Skeletal muscle tissue (tissue), 4 donors: ENCODE data around the gene TMEM132C. TPM values are rescaled to one million over a fixed set of nuclear protein-coding genes. Genes with fewer than 3 reads are reported as not detected.

Experiments
- H3K27ac ChIP-seq: one replicate; pipeline ENCODE4 v1.7.0; 2013; ENCODE audit warnings: mild to moderate bottlenecking, low read depth, low read length, inconsistent platforms
- H3K27me3 ChIP-seq, 3 donors: one replicate each; pipeline ENCODE4 v1.7.0; 2013; ENCODE audit warnings: low read length in 3 of 3; ENCODE audit not compliant: control insufficient read depth in 3 of 3, insufficient read depth in 3 of 3
- H3K36me3 ChIP-seq, 3 donors: one replicate each; pipeline ENCODE4 v1.7.0; 2013; ENCODE audit warnings: low read length in 3 of 3; ENCODE audit not compliant: control insufficient read depth in 3 of 3, insufficient read depth in 3 of 3
- H3K4me1 ChIP-seq, 3 donors: one replicate each; pipeline ENCODE4 v1.7.0; 2013; ENCODE audit warnings: low read length in 3 of 3, mild to moderate bottlenecking in 3 of 3; ENCODE audit not compliant: control insufficient read depth in 3 of 3, insufficient read depth in 3 of 3
- H3K4me3 ChIP-seq, 3 donors: one replicate each; pipeline ENCODE4 v1.7.0; 2013; ENCODE audit warnings: low read length in 3 of 3
- H3K9ac ChIP-seq, 3 donors: one replicate each; pipeline ENCODE4 v1.7.0; 2013; ENCODE audit warnings: low read length in 3 of 3, mild to moderate bottlenecking in 3 of 3, moderate library complexity in 2 of 3, low read depth in 1 of 3
- H3K9me3 ChIP-seq, 3 donors: one replicate each; pipeline ENCODE4 v1.7.0; 2013; ENCODE audit warnings: low read length in 3 of 3; ENCODE audit not compliant: control insufficient read depth in 3 of 3
- total RNA-seq: library from RNA; depleted of rRNA; stranded (reverse); fragments of >200 nt; gene quantifications from one replicate; pipeline ENCODE4 v1.2.3, GENCODE V29; 2014
- donor health status: Osteomylitis.

The TMEM132C gene
- total RNA-seq, 1 donor from 2014 or later = 3.7 TPM

DNA sequence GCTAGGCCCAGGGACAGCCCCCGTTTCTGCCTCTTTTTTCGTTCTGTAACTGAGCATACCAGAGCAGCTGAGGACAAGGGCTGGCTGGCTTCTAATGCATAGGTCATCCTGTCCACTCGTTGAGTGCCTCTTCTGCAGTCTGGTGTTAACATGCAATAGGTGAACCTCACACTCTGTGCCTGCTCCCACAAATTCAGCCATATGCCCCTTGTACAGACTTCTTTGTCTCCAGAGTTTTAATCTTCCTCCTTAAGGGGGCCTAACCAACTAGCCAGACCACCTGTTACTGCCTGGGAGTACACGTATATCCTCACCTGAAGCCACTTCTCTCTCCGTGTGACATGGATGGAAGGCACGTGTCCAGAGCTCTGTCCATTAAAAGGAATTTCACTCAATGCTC lies 445.7 kb downstream of the TMEM132C start:
- Histone ChIP-seq H3K36me3 (no peaks in the 10 kb centered on the region), H3K9me3 (peaks cover 2 to 7% (median 2%) of the 10 kb centered on the region in 3 donors), H3K27me3 (peaks cover 0 to 3% (median 0%) of the 10 kb centered on the region in 3 donors), H3K4me3 (no peak overlapping the region), H3K4me1 (no peaks in the 10 kb centered on the region), H3K9ac (no peak overlapping the region), H3K27ac (no peak overlapping the region)

- no peak overlapping the region for H3K4me3 ChIP-seq
- H3K36me3 ChIP-seq = no peaks in the 10 kb centered on the region
- peaks cover 2 to 13% (median 6%) of the 10 kb centered on the region in 3 donors for H3K9me3 ChIP-seq
- no peak overlapping the region for H3K9ac ChIP-seq
- H3K27me3 ChIP-seq = peaks cover 0 to 3% (median 0%) of the 10 kb centered on the region in 3 donors
- H3K27ac ChIP-seq = no peak overlapping the region
- H3K4me1 ChIP-seq = no peaks in the 10 kb centered on the region
Observed at GRCh38 chr12:128715485-128715884, 448.5 kb downstream of the TMEM132C start.

GRCh38 chr12:128724468-128725046 lies 457.6 kb downstream of the TMEM132C start:
- Histone ChIP-seq H3K4me3 (no peak overlapping the region), H3K27me3 (no peaks in the 10 kb centered on the region), H3K4me1 (no peaks in the 10 kb centered on the region), H3K36me3 (no peaks in the 10 kb centered on the region), H3K27ac (no peak overlapping the region), H3K9me3 (peaks cover 0 to 4% (median 0%) of the 10 kb centered on the region in 3 donors), H3K9ac (no peak overlapping the region)

DNA sequence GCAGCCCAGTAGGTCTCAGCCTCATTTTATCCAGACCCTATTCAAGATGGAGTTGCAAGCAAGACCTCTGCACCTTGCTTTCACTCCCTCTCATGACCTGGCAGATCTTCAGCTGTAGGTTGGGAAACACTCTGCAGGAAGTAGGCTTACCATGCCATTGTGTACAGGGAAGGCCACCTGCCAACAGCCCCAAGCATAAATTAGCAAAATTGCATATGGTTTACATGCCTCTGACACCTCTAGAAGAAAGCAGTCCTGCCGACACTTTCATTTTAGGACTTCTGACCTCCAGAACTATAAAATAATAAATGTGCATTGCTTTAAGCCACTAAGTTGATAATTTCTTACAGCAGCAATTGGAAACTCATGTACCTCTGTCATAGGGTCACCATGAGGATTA lies 459.9 kb downstream of the TMEM132C start:
- H3K9ac ChIP-seq = no peak overlapping the region
- no peaks in the 10 kb centered on the region for H3K9me3 ChIP-seq
- H3K4me1 ChIP-seq = no peaks in the 10 kb centered on the region
- no peak overlapping the region for H3K4me3 ChIP-seq
- H3K27ac ChIP-seq = no peak overlapping the region
- no peaks in the 10 kb centered on the region for H3K36me3 ChIP-seq
- H3K27me3 ChIP-seq = no peaks in the 10 kb centered on the region

GRCh38 chr12:128727461-128727860 lies 460.5 kb downstream of the TMEM132C start:
- Histone ChIP-seq H3K9me3 (no peaks in the 10 kb centered on the region), H3K27me3 (peaks cover 0 to 3% (median 0%) of the 10 kb centered on the region in 3 donors), H3K4me1 (no peaks in the 10 kb centered on the region), H3K9ac (no peak overlapping the region), H3K27ac (no peak overlapping the region), H3K4me3 (no peak overlapping the region), H3K36me3 (no peaks in the 10 kb centered on the region)

- Histone ChIP-seq H3K9ac (no peak overlapping the region), H3K4me1 (no peaks in the 10 kb centered on the region), H3K9me3 (no peaks in the 10 kb centered on the region), H3K36me3 (no peaks in the 10 kb centered on the region), H3K27me3 (peaks cover 0 to 6% (median 0%) of the 10 kb centered on the region in 3 donors), H3K4me3 (no peak overlapping the region), H3K27ac (no peak overlapping the region)
Observed at GRCh38 chr12:128727999-128728398, 461.0 kb downstream of the TMEM132C start.

DNA sequence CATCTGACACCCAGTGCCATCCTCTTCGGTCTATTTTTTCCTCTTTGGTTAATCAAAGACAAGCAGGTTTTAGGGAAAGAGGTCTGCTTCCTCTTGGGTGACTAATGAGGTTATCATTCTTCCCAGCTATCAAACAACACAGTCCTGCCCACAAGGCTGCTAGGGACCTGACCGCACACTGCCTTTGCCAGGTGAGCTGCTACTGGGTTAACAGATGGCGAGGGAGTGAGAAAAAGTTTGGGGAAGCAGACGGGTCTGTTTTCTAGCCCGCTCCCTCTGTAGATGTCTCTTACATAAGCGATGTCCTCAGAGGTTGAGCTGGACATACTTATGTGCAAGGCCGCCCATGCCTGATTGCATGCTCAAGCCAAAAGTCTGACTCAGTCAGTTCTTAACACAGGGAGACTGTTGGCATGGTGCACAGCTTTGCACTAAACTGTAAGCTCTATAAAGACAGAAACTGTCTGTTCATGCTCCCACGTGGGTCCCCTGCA lies 462.7 kb downstream of the TMEM132C start:
- H3K4me3 ChIP-seq = no peak overlapping the region
- no peak overlapping the region for H3K9ac ChIP-seq
- H3K36me3 ChIP-seq = no peaks in the 10 kb centered on the region
- H3K9me3 ChIP-seq = no peaks in the 10 kb centered on the region
- no peaks in the 10 kb centered on the region for H3K4me1 ChIP-seq
- H3K27me3 ChIP-seq = peaks cover 0 to 6% (median 2%) of the 10 kb centered on the region in 3 donors
- no peak overlapping the region for H3K27ac ChIP-seq

DNA sequence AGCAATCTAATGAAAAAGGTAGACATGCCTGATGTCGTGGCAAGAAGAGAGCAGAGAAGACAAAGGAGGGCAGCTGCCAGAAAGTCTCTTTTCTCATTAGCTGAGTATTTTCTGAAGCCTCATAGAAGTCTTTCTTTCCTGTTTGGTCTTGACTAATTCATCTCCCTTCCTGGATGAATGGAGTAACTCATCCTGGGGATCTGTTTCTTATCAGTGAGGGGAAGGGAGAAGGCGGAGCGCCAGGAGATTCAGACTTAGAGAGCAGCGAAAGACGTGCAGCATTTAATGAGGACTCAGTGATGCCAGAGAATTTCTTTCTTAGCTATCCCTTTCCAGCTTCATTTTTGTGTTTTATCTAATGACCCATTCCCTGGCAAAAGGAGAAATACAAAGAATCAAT lies 467.4 kb downstream of the TMEM132C start:
- Histone ChIP-seq H3K4me3 (no peak overlapping the region), H3K9ac (no peak overlapping the region), H3K9me3 (peaks cover 0 to 2% (median 0%) of the 10 kb centered on the region in 3 donors), H3K27ac (no peak overlapping the region), H3K4me1 (no peaks in the 10 kb centered on the region), H3K36me3 (no peaks in the 10 kb centered on the region), H3K27me3 (peaks cover 0 to 6% (median 2%) of the 10 kb centered on the region in 3 donors)

- Histone ChIP-seq H3K36me3 (no peaks in the 10 kb centered on the region), H3K4me3 (no peak overlapping the region), H3K9me3 (peaks cover 0 to 2% (median 0%) of the 10 kb centered on the region in 3 donors), H3K9ac (no peak overlapping the region), H3K27ac (no peak overlapping the region), H3K4me1 (no peaks in the 10 kb centered on the region), H3K27me3 (peaks cover 0 to 4% (median 2%) of the 10 kb centered on the region in 3 donors)
Observed at GRCh38 chr12:128737292-128737966, 470.5 kb downstream of the TMEM132C start.

- no peaks in the 10 kb centered on the region for H3K36me3 ChIP-seq
- H3K27me3 ChIP-seq = peaks cover 0 to 10% (median 0%) of the 10 kb centered on the region in 3 donors
- H3K4me3 ChIP-seq = no peak overlapping the region
- no peak overlapping the region for H3K9ac ChIP-seq
- H3K4me1 ChIP-seq = no peaks in the 10 kb centered on the region
- no peak overlapping the region for H3K27ac ChIP-seq
- no peaks in the 10 kb centered on the region for H3K9me3 ChIP-seq
Observed at GRCh38 chr12:128743916-128744315, 476.9 kb downstream of the TMEM132C start.
